H9 (cell line): ENCODE measurements around the gene BHLHA15. TPM values are rescaled to one million over a fixed set of nuclear protein-coding genes. Genes with fewer than 3 reads are reported as not detected.

ENCODE experiments used
- DNase-seq: peaks from one replicate; pipeline ENCODE4 v3.0.0-alpha.2; 2017
- H2AFZ ChIP-seq: one replicate; pipeline ENCODE4 v1.6.1; 2013; ENCODE audit warnings: mild to moderate bottlenecking, low read length, control low read depth, moderate library complexity
- H2AK5ac ChIP-seq: 2 replicates; pipeline ENCODE4 v1.6.1; 2013; ENCODE audit warnings: low read length, control low read depth, mixed read lengths; ENCODE audit not compliant: insufficient read length
- H2BK120ac ChIP-seq: one replicate; pipeline ENCODE4 v1.6.1; 2013; ENCODE audit warnings: low read depth, mild to moderate bottlenecking, low read length, control low read depth, inconsistent platforms; ENCODE audit not compliant: poor library complexity, severe bottlenecking
- H2BK12ac ChIP-seq: 2 replicates; pipeline ENCODE4 v1.6.1; 2013; ENCODE audit warnings: low read length, control low read depth, mixed read lengths, low read depth; ENCODE audit not compliant: insufficient read length
- H2BK15ac ChIP-seq: 2 replicates; pipeline ENCODE4 v1.6.1; 2013; ENCODE audit warnings: low read depth, low read length, control low read depth
- H2BK20ac ChIP-seq: one replicate; pipeline ENCODE4 v1.6.1; 2013; ENCODE audit warnings: low read depth, mild to moderate bottlenecking, low read length, control low read depth, inconsistent platforms; ENCODE audit not compliant: poor library complexity, severe bottlenecking
- H2BK5ac ChIP-seq: 2 replicates; pipeline ENCODE4 v1.6.1; 2013; ENCODE audit warnings: low read length, control low read depth, mixed read lengths; ENCODE audit not compliant: insufficient read length
- H3K14ac ChIP-seq: 2 replicates; pipeline ENCODE4 v1.6.1; 2013; ENCODE audit warnings: low read length, control low read depth; ENCODE audit not compliant: insufficient read depth
- H3K18ac ChIP-seq: 2 replicates; pipeline ENCODE4 v1.6.1; 2013; ENCODE audit warnings: low read depth, mild to moderate bottlenecking, mixed read lengths, low read length, control low read depth; ENCODE audit not compliant: insufficient read length
- H3K23ac ChIP-seq: 2 replicates; pipeline ENCODE4 v1.6.1; 2013; ENCODE audit warnings: low read length, control low read depth, mixed read lengths, low read depth; ENCODE audit not compliant: insufficient read length
- H3K23me2 ChIP-seq: 2 replicates; pipeline ENCODE4 v1.6.1; 2013; ENCODE audit warnings: low read depth, mild to moderate bottlenecking, mixed read lengths, low read length, control low read depth; ENCODE audit not compliant: insufficient read length, poor library complexity, severe bottlenecking
- H3K27ac ChIP-seq: 2 replicates; pipeline ENCODE4 v1.5.1; 2013; ENCODE audit warnings: low read length, control low read depth, mixed read lengths, low read depth; ENCODE audit not compliant: insufficient read length
- H3K27me3 ChIP-seq: 2 replicates; pipeline ENCODE4 v1.6.1; 2013; ENCODE audit warnings: low read length, control low read depth, inconsistent platforms; ENCODE audit not compliant: insufficient read depth
- H3K4ac ChIP-seq: 2 replicates; pipeline ENCODE4 v1.6.1; 2013; ENCODE audit warnings: low read depth, mild to moderate bottlenecking, control low read depth, inconsistent platforms, low read length, moderate library complexity
- H3K4me1 ChIP-seq: 2 replicates; pipeline ENCODE4 v1.6.1; 2013; ENCODE audit warnings: low read length, control low read depth, inconsistent platforms; ENCODE audit not compliant: insufficient read depth
- H3K4me2 ChIP-seq: 2 replicates; pipeline ENCODE4 v1.6.1; 2013; ENCODE audit warnings: low read length, control low read depth, mixed read lengths; ENCODE audit not compliant: insufficient read length, insufficient read depth
- H3K56ac ChIP-seq: 2 replicates; pipeline ENCODE4 v1.6.1; 2013; ENCODE audit warnings: low read depth, mild to moderate bottlenecking, mixed read lengths, low read length, control low read depth; ENCODE audit not compliant: insufficient read length
- H3K79me1 ChIP-seq: 2 replicates; pipeline ENCODE4 v1.6.1; 2013; ENCODE audit warnings: low read depth, mild to moderate bottlenecking, moderate library complexity, low read length, control low read depth, inconsistent platforms; ENCODE audit not compliant: insufficient read depth, poor library complexity, severe bottlenecking
- H3K79me2 ChIP-seq: 2 replicates; pipeline ENCODE4 v1.6.1; 2013; ENCODE audit warnings: low read length, control low read depth, inconsistent platforms; ENCODE audit not compliant: insufficient read depth
- H3K9ac ChIP-seq: 2 replicates; pipeline ENCODE4 v1.6.1; 2013; ENCODE audit warnings: low read length, control low read depth, mixed read lengths; ENCODE audit not compliant: insufficient read length; ENCODE audit errors: extremely low read depth
- H3K9me3 ChIP-seq: one replicate; pipeline ENCODE4 v1.6.1; 2013; ENCODE audit warnings: low read depth, low read length, inconsistent platforms; ENCODE audit not compliant: control insufficient read depth
- H3T11ph ChIP-seq: one replicate; pipeline ENCODE4 v1.6.1; 2013; ENCODE audit warnings: mild to moderate bottlenecking, low read length, control low read depth, inconsistent platforms
- H4K20me1 ChIP-seq: one replicate; pipeline ENCODE4 v1.6.1; 2013; ENCODE audit not compliant: control insufficient read depth, insufficient read length, insufficient read depth
- H4K5ac ChIP-seq: 2 replicates; pipeline ENCODE4 v1.6.1; 2013; ENCODE audit warnings: low read depth, mild to moderate bottlenecking, mixed read lengths, low read length, control low read depth; ENCODE audit not compliant: insufficient read length
- H4K8ac ChIP-seq: replicated peaks from 2 replicates; pipeline ENCODE4 v1.6.1; 2013; ENCODE audit warnings: low read length, control low read depth, mixed read lengths, low read depth; ENCODE audit not compliant: insufficient read length
- H4K91ac ChIP-seq: 2 replicates; pipeline ENCODE4 v1.6.1; 2013; ENCODE audit warnings: low read depth, mild to moderate bottlenecking, moderate library complexity, mixed read lengths, low read length, control low read depth; ENCODE audit not compliant: insufficient read length
- H3K27ac Mint-ChIP-seq, 3 experiments: 2 replicates in 2 of 3; 3 replicates in 1 of 3; pipeline ENCODE4 v1.8.0; 2020 to 2021; ENCODE audit warnings: mixed read lengths in 3 of 3, mild to moderate bottlenecking in 1 of 3, moderate library complexity in 1 of 3
- H3K27me3 Mint-ChIP-seq: 2 replicates; pipeline ENCODE4 v1.8.0; 2021; ENCODE audit warnings: low read depth, mild to moderate bottlenecking, moderate library complexity, mixed read lengths
- H3K36me3 Mint-ChIP-seq, 3 experiments: 2 replicates in 2 of 3; 3 replicates in 1 of 3; pipeline ENCODE4 v1.8.0; 2020 to 2021; ENCODE audit warnings: low read depth in 3 of 3, mixed read lengths in 3 of 3; ENCODE audit not compliant: insufficient read depth in 1 of 3
- H3K4me1 Mint-ChIP-seq, 2 experiments: 2 replicates each; pipeline ENCODE4 v1.8.0; 2020; ENCODE audit warnings: mixed read lengths in 2 of 2
- H3K4me3 Mint-ChIP-seq, 2 experiments: 2 replicates in 1 of 2; 3 replicates in 1 of 2; pipeline ENCODE4 v1.8.0; 2020 to 2021; ENCODE audit warnings: mild to moderate bottlenecking in 2 of 2, mixed read lengths in 2 of 2, moderate library complexity in 1 of 2
- H3K9me3 Mint-ChIP-seq, 2 experiments: 2 replicates in 1 of 2; 3 replicates in 1 of 2; pipeline ENCODE4 v1.8.0; 2020; ENCODE audit warnings: mild to moderate bottlenecking in 2 of 2, mixed read lengths in 2 of 2, moderate library complexity in 1 of 2
- CTCF ChIP-seq: fragments of 200-600 bp; sonication (generic); conservative IDR thresholded peaks from 3 replicates; pipeline ENCODE4 v1.8.0; 2021; ENCODE audit warnings: antibody characterized with exemption, mild to moderate bottlenecking
- WGBS: extraction: QIAGEN DNeasy Blood & Tissue Kit; methylation state at CpG from one replicate; pipeline ENCODE4 v1.1.7; 2013; ENCODE audit warnings: missing lambda C conversion rate, low lambda C conversion rate, mixed read lengths; ENCODE audit not compliant: insufficient read length; ENCODE audit errors: extremely low coverage; 5-methylcytosine and 5-hydroxymethylcytosine counted together
- total RNA-seq: library from RNA; stranded (reverse); gene quantifications from 2 replicates; pipeline ENCODE4 v1.2.1, GENCODE V29; 2021

BHLHA15 gene
- total RNA-seq, 1 experiment from 2014 or later, result 1.4 TPM

- H3K23ac ChIP-seq, result no peak overlapping the region
- H3K4me2 ChIP-seq, result no peak overlapping the region
- H2BK5ac ChIP-seq, result no peak overlapping the region
- no peak overlapping the region for H3K27ac Mint-ChIP-seq
- H3T11ph ChIP-seq, result no peak overlapping the region
- H4K20me1 ChIP-seq, result no peaks in the 10 kb centered on the region
- no peaks in the 10 kb centered on the region for H3K27me3 Mint-ChIP-seq
- no peaks in the 10 kb centered on the region for H3K9me3 Mint-ChIP-seq
- peaks cover 0 to 3% (median 2%) of the 10 kb centered on the region in 3 experiments; a peak in 1 of 7 replicates for H3K36me3 Mint-ChIP-seq
- no peak overlapping the region for H3K4me3 Mint-ChIP-seq
- H4K8ac ChIP-seq, result no peak overlapping the region
- H4K91ac ChIP-seq, result no peak overlapping the region
- H3K56ac ChIP-seq, result no peak overlapping the region
- no peak overlapping the region for H2BK12ac ChIP-seq
- no CpG with 5 or more reads among the region's 4 CpGs for WGBS
- H2BK20ac ChIP-seq, result no peak overlapping the region
- H3K79me2 ChIP-seq, result no peaks in the 10 kb centered on the region
- H3K9me3 ChIP-seq, result no peaks in the 10 kb centered on the region
- no peaks in the 10 kb centered on the region for H3K27me3 ChIP-seq
- no peak for DNase-seq
- no peak overlapping the region for H3K4ac ChIP-seq
- H3K27ac ChIP-seq, result no peak overlapping the region
- no peak overlapping the region for H3K18ac ChIP-seq
- H4K5ac ChIP-seq, result no peak overlapping the region
- no peak overlapping the region for H2AK5ac ChIP-seq
- no peak overlapping the region for H3K9ac ChIP-seq
- no peak overlapping the region for H2BK15ac ChIP-seq
- H3K79me1 ChIP-seq, result no peaks in the 10 kb centered on the region
- H3K14ac ChIP-seq, result no peak overlapping the region
- peaks cover 0 to 13% of the 10 kb centered on the region in 2 experiments; a peak in 3 of 4 replicates for H3K4me1 Mint-ChIP-seq
- no peak overlapping the region for H2AFZ ChIP-seq
- no peaks in the 10 kb centered on the region for H3K4me1 ChIP-seq
- no peak for TF ChIP-seq CTCF
- H2BK120ac ChIP-seq, result no peak overlapping the region
- H3K23me2 ChIP-seq, result peaks cover 2% of the 10 kb centered on the region
Observed at GRCh38 chr7:98238076-98238475, 26.8 kb downstream of the BHLHA15 start.
